GM19238 (cell line): ENCODE data around the gene PEPD.

ENCODE experiments used
- DNase-seq: peaks from one replicate; pipeline ENCODE4 v3.0.0; 2011; ENCODE audit warnings: low spot score; ENCODE audit not compliant: insufficient read length

The PEPD gene

GRCh38 chr19:33365691-33366090 lies 155.9 kb downstream of the PEPD start:
- DNase-seq, result no peak

GRCh38 chr19:33363476-33363875 lies 158.1 kb downstream of the PEPD start:
- no peak for DNase-seq

DNA sequence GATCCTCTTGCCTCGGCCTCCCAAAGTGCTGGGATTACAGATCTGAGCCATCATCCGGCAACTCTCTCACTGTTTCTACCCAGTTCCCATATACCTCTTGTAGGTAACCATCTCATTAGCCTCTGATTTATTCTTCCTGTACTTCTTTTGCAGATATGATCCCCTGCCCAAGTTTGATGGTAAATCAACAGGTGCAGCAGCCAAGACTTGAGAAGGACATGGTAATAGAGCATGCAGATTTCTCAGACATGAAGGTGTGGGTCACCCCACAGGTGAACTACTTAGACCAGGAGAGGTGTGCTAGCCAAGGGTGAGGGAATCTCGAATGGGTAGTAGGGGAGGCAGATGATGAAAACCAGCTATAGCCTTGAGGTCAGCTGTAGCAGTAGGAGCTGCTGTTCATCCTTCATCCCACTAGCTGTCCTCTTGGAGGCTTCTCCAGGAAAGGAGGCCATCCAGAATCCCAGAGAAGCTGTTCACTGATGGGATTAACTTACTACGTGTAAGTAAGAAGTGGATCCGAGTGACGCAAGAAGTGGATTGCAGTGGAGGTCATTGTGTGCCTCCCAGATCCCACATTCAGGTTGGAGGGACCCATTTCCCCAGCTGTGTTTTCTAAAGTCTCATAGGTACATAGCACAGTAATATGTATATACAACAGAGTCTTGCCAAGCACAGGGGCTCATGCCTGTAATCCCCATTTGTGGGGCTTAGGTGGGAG lies 158.9 kb downstream of the PEPD start:
- DNase-seq, result no peak

DNA sequence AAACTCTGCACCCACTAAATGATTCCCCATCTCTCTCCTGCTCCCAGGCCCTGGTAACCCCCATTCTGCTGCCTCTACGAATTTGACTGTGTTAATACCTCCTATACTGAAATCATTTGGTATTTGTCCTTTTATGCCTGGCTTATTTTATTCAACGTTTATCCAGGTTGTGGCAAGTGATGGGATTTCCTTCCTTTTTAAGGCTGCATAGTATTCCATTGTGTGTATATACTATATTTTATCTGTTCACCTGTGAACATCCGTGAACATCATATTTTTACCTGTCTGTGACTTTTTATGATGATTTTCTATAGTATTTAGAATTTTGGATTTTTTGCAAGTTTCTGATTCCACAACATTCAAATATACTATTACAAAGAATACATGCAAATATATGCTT lies 162.0 kb downstream of the PEPD start:
- no peak for DNase-seq

- DNase-seq, result no peak
These were observed 163.2 kb downstream of the PEPD start for GRCh38 chr19:33358408-33358807.

DNA sequence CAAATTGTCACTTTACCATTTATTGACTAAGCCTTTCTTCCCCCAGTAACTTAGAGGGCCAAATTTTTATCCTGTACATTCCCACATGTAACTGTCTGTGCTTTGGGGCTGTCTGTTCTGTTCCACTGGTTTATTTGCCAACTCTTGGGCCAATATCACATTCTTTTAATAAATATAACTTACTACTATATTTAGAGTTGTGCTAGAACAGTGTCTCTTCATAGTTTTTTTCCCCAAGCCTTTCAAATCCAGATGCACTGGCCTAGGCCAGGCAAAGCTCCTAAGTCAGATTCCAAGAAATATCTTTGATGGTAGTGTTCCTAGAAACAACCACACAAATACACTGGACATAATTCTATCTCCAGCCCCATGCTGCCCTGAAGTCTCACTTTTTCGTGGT lies 164.0 kb downstream of the PEPD start:
- no peak for DNase-seq

DNA sequence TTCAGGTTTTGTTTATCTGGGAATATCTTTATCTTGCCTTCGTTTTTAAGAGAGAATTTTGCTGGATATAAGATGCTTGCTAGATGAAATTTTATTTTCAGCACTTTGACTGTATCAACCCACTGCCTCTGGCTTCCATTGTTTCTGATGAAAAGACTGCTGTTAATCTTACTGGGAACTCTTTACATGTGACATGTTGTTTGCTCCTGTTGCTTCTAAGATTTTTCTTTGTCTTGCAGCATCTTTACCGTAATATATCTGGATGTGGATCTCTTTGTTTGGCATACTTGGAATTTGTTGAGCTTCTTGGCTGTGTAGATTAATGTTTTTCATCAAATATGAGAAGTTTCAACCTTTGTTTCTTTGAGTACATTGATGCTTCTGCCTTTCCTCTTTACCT lies 166.1 kb downstream of the PEPD start:
- DNase-seq, result no peak

GRCh38 chr19:33350538-33351309 lies 170.9 kb downstream of the PEPD start:
- DNase-seq, result no peak

DNA sequence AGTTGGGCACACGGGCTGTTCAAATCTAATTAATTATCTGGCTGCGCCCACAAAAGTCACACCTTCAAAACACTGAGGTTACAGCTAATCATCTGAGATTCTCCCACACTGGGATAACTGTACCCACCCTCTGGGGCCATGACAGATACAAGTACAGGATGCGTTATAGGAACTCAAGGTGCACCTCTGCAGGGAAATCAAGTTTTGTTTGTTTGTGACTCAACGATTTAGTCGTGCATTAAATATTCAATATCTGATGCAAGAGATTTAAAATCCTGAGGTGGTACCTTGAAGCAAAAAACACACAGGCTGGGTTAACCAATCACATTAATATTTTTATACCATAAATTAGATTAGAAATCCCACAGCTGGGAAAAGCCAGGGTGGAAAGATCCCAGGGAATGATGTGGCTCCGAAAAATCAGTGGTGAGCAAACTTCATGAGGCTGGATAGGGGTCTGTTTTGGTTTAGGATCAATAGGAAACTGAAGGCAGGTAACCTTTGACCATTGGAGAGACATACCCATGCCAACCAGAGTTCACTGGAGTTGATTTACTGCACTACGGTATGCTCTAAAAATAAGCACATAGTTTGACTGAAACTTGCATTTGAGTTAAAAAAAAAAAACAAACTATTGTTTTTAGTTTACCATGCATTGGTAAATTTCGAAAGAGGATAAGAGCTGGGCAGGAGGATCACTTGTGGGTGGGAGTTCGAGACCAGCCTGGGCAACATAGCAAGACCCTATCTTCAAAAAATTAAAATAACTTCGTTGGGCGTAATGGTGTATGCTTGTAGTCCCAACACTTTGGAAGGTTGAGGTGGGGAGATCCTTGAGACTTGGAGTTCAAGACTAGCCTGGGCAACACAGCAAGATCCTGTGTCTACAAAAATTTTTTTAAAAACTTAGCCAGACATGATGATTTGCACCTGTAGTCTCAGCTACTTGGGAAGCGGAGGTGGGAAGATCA lies 172.0 kb downstream of the PEPD start:
- DNase-seq, result no peak

DNA sequence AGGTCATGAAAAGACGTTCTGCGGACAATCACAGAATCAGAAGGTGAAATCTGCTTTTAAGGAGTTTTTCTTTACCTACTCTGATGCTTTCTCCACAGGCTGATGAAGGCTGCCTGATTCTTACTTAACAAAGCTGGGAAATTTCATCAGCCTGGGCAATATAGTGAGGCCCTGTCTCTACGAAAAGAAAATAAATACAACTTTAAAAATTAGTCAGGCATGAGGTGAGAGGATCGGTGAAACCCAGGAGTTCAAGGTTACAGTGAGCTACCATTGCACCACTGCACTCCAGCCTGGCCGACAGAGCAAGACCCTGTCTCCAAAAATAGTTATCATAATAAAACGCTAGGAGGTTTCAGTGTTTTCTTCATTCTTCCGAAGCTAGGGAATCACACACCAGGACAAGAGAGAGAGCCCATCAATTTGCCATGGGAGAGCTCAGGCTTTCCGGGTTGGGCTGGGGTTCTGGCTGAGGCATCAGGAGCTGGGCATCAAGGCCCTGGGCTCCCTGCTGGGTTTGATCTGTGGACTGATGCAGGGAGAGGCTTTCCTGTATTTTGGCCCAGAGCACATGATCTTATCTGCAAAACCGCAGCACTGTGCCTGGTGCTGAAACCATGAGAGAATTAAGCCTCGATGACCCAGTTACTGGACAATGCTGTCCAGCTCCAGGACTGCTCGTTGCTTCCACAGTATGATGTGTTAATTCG lies 173.1 kb downstream of the PEPD start:
- DNase-seq, result no peak

DNA sequence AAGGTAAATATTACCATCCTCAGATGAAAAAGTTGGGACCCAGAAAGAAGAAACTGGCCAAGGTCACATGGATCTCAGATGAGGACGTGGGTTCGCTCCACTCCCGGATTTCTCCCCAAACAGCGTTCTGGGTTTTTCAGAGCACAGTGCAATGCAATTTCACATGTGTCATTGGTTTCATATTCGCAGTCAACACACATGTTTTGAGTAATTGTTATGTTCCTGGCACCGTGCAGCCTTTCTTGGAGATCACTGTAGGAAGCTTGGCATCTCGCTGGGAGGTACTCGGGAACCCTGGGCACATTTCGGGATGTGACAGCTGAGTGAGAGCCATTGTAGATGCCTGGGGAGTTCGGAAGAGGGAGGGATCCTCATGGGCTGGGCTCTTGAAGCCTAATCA lies 174.3 kb downstream of the PEPD start:
- no peak for DNase-seq

GRCh38 chr19:33346665-33347064 lies 174.9 kb downstream of the PEPD start:
- no peak for DNase-seq

DNA sequence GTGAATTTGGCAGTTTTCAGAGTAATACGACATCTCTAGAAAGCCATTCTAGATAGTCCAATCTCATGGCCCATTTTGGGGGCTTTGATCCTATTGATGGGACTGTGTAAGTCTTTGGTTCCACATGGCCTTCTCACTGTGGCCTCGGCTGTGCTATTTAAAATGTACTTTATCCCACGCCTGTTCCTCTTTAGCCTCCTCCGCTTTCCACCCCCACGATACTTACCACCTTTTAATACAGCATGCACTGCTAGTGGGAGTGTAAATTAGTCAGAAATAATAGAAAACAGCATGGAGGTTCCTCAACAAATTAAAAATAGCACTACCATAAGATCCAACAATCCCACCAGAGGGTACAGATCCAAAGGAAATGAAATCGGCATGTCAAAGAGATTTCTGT lies 176.4 kb downstream of the PEPD start:
- DNase-seq, result no peak

GRCh38 chr19:33344573-33344925 lies 177.0 kb downstream of the PEPD start:
- no peak for DNase-seq

DNA sequence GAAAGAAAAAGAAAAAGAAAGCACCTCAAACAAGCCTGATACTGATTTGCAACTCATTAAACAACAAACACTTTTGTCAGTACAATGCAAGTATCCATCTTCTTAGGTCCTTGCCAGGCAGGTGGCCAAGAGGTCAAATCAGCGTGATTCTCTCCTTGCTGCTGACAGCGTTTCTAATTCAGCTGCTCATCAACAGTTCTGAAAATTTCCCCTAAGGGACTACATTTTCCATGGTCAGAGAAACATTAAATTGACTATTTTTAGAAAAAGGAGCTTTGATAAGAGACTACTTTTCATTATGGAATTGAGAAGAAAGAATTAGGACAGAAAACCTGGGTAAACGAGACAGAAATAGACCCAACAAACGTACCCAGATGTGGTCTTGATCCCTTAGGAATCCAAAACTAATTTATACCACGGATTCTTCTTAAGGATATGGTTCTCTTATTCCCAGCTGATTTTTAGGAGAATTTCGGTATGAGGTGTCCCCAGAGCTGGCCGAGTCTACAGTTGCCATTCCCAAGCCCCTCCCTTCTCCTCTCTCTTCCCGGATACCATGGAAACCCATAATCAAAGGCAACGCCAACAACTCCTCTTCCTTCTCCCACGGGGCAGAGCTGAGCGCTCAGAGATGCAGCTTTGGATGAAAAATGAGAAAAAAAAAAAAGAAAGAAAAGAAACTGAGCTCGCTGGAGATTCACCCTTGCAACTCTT lies 177.6 kb downstream of the PEPD start:
- DNase-seq, result no peak

GRCh38 chr19:33343301-33343700 lies 178.3 kb downstream of the PEPD start:
- no peak for DNase-seq

DNA sequence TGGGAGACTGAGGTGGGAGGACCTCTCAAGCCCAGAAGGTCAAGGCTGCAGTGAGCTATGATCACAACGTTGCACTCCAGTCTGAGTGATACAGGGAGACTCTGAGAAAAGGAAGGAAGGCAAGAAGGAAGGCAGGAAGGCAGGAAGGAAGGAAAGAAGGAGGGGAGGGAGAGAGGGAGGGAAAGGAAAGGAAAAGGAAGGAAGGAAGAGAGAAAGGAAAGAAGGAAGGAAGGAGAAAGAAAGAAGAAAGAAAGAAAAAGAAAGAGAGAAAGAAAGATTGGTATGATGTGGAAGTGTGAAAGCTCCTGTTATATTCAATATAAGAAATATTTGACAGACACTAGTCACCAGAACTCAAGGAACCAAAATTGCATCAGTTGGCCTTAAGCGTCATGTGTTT lies 180.6 kb downstream of the PEPD start:
- no peak for DNase-seq

- DNase-seq, result no peak
These were observed 182.3 kb downstream of the PEPD start for GRCh38 chr19:33339016-33339984.
